Measurements from ENCODE around the gene ZNF688.
"Not testable (repeated sequence)": the region's sequence is repeated elsewhere in the genome, so short reads cannot be mapped to it uniquely, and the experiment has no call there.

The ZNF688 gene

DNA sequence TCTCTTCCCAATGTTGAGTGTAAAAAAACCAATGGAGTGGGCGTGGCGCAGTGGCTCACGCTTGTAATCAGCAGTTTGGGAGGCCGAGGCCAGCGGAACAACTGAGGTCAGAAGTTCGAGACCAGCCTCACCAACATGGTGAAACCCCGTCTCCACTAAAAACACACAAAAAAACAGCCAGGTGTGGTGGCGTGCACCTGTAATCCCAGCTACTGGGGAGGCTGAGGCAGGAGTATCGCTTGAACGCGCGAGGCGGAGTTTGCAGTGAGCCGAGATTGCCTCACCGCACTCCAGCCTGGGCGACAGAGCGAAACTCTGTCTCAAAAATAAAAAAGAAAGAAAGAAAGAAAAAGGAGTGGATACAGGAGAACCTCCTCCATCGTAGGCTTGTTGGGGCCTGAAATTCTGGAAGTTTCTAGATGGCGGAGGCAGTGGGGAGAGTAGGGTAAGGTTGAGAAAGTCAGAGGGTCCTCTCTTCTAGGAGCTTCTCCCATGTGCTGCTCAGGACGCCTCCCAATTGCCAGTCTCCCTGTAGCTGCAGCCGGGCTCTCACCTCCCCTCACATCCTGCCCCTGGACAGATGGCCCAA lies 12.6 kb downstream of the ZNF688 start:
- DNase-seq: peak in 1 of 10 donors; percentile 57
- intact Hi-C loops (cut with DNase I): loop anchor here (1.0 to 2.0 kb wide), 3 partner anchors 13 to 32 kb away; partner anchors contain the start of gene ZNF768

DNA sequence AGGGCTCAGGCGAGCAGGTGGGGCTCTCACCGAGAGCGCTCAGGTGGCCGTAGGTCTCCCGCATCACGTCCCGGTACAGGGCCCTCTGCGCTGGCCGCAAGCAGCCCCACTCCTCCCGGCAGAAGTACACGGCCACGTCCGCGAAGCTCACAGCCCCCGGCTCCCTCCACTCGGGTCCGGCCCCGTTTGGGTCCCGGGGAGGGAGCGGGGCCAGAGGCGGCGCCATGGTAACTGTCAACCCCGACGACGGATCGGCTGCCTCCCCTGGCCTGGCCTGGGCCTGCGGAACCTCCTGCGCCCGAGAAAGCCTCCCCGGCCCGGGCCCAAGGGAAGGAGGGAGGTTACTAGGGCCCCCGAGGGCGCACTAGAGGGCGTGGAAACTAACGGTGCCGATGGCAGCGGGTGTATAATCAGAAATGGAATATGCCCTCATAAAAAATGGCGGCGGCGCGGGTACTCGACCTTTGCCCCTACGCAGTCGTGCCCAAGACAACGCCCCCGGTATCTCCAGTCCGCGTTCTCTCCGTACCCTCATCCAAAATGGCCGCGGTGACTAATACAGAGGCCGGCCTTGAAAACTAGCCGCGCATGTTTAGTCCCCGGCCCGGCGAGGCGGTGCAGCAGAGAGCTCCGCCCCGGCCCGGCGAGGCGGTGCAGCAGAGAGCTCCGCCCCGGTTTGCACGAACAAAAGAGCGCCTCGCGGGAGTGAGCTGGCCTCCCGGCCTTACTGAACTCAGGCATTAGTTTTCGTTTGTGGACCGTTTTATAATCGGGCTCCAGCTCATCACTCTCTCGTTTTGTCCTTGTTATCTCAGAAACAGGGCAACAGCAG lies 13.3 kb downstream of the ZNF688 start, which contains the start of gene ZNF764:
Gene ZNF764, minus strand, starts transcription at position 418 of the 832 bp plus-strand sequence. Its CDS starts 192 bp downstream, at position 226.
- DNase-seq: peak; percentile 98 to 100 (median 98)
- intact Hi-C loops (cut with DNase I): loop anchor here (1.0 to 2.0 kb wide), 3 partner anchors 14 to 31 kb away; partner anchors contain the start of gene ZNF768

DNA sequence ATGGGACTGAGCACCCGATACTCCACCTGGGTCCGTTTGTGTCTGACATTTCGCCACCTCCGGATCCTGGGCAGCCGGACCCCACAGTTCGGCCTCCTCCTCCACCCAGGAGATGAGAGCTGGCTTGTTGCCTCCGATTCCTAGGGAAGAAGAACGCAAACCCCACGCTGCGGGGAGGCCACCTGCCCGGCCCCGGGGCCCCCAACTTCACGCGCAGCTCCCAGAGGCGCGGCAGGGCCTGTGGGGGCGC lies 13.9 kb downstream of the ZNF688 start:
- DNase-seq: peak in 2 of 10 donors; percentile 8 to 82
- intact Hi-C loops (cut with DNase I): no loop called here

DNA sequence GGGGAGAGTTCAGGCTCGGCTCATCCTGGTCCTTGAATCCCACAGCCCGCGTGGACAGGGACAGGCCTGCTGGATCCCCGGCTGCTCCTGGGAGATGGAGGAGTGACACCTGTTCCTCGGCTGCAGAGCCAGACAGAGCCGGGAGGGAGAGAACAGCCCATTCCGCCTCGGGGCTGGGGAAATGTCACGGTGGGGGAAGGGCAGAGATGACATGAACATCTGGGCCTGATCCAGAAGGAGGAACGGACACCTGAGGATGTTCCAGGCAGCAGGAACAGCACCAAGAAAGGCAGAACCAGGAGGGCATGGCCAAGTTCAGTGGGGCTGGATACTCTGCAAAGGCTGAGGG lies 15.4 kb downstream of the ZNF688 start:
- peak in 1 of 10 donors; percentile 62 for DNase-seq
- intact Hi-C loops (cut with DNase I): no loop called here

DNA sequence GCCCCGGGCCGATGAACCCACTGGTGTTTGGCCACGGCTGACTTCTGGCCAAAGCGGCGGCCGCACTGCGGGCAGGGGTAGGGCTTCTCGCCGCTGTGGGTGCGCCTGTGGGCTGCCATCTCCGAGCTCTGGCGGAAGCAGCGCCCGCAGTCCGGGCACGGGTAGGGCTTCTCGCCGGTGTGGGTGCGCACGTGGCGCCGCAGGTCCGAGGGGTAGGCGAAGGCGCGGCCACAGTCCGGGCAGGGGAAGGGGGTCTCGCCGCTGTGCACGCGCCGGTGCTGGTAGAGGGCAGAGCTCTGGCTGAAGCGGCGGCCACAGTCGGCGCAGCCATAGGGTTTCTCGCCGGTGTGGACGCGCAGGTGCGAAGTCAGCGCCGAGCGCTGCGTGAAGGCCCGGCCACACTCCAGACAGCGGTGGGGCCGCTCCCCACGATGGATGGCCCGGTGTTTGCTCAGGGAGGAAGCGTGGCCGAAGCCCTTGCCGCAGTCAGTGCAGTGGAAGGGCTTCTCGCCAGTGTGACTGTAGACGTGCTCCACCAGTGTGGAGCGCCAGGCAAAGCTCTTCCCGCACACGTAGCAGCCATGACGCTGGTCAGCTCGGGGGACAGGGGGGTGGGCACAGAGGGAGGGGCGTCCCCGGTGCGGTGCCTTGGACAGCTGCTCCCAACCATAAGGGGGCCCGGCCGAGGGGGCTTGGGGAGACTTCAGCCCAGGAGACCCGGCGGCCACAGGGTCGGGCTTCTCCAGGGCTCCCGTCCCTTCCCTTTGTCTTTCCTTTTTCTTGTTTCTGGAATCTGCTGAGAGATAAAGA lies 16.0 kb downstream of the ZNF688 start:
- peak in 1 of 10 donors; percentile 70 for DNase-seq
- intact Hi-C loops (cut with DNase I): no loop called here

DNA sequence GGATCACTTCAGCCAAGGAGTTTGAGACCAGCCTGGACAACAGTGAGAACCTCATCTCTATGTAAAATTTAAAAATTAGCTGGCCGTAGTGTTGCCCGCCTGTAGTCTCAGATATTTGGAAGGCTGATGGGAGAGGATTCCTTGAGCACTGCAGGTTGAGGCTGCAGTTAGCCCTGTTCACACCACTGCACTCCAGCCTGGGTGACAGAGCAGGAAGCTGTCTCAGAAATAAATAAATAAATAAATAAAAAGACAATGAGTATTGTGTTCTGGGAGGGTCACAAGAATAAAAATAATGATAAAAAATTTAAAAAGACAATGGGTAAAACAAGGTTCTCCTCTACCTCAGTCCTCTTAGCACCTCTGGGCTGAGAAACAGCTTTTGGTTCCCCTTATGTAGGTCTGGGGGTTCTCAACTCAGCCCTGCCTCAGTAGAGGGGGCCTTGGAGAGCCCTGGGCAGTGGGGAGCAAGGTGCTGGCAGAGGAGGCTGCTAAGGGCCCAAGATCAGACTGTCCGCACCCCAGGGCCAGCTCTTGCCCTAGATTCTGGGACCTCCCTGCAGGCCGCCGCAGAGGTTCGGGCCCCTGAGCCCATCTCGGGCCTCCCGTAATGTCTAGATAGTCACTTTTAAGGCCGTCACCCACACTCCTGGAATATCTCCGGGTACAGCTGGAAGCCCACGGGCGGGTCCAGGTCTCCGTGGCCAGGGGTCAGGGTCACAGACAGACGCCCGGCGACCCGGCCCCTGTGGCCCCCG lies 16.8 kb downstream of the ZNF688 start:
- intact Hi-C loops (cut with DNase I): no loop called here
- DNase-seq: peak in 1 of 10 donors; percentile 27

DNA sequence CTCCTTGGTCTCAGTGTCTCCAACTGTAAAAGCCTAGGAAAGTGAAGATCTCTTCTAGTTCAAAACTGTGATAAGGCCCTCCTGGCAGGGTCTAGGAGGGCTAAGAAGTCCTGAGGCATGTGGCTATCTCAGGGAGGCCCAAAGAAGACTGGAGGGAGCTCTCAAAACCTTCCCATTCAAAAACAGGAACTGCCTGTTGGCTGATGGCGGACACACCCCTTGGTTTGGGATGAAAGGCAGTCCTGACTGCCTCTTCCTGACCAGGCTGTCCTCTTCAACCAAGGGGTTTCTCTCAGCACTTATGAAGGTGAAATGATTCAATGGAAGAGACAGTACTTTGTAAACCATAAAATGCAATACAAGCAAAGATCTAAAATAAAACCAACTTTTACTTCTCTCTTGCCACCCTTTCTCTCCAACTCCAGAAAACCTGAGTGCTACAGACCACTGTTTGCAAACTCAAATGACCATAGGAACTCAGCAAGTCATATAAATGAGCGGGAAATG lies 18.1 kb downstream of the ZNF688 start:
- peak in 1 of 10 donors; percentile 3 for DNase-seq
- intact Hi-C loops (cut with DNase I): no loop called here

DNA sequence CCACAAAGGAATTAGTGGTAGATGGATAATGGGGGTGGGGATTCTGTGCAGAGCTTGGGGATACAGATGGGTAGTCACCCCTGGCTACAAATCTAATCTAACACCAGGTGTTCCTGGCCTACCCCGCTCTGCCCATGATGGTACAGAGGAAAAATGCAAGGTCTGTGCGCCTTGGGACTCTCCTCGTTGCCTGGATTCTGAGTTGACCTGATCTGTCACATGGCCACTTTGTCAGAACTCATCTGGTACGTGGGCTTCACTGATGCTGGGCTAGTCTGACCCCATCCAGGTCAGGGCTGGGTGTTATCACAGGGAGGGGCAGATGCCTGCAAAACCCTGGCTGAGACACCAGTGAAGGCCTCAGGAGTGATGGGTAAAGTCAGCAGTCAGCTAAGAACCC lies 18.6 kb downstream of the ZNF688 start:
- peak in 1 of 10 donors; percentile 25 for DNase-seq

DNA sequence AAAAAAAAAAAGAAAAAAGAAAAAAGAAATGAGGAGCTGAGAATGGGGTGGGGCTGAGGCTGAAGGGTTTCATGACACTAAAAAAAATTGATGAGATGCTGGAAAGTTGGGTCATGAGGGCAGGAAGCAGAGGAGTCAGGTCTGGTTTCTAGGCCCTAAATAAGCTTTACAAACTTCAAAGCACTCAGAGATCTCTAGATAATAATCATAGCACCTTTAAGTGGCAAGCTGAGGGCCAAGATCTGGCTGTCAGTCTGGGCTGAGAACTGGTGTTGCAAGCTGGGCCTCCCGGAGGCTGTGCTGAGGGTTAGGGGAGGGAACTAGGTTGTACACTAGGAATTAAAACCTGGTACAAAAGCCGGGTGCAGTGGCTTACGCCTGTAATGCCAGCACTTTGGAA lies 19.7 kb downstream of the ZNF688 start:
- intact Hi-C loops (cut with DNase I): no loop called here
- DNase-seq: peak in 1 of 10 donors; percentile 21

More for the DNA sequence above, 18.6 kb downstream of the ZNF688 start:
- intact Hi-C loops (cut with DNase I): no loop called here

DNA sequence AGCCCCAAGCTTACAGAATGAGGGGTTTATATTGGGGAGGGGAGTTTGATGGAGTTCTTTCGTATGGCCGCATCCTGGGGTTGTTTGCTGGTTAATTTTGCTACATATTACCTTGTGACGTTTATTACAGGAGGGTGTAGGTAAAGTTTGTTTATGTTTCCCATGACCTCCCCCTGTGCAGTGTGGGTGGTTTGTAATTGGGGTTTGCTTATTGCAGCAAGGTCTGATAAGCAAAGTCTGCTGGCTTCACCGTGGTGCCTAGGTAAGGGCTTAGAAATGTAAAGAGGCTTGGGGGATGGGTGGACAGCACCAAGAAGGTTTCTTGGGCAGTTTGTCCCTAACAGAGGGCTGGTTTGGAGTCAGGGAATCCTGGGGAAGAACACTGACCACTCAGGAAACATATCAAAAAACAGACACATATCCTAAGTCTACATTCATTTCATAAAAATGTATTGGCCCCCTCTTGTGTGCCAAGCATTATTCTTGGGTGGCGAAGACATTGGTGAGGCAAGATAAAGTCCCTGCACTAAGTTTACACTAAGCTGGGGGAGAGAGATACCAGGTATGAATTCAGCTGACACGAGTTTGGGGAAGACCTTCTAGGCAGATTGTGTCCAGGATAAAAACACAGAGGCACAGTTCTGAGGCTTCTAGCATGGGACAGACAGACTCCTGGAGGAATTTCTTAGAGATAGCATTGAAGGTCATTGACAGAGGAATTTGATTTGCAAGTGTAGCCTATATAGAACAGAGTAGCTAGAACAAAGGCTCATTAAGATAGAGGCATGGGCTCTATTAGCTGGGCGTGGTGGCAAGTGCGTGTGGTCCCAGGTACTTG lies 22.9 kb downstream of the ZNF688 start:
- DNase-seq: no peak
- intact Hi-C loops (cut with DNase I): no loop called here

DNA sequence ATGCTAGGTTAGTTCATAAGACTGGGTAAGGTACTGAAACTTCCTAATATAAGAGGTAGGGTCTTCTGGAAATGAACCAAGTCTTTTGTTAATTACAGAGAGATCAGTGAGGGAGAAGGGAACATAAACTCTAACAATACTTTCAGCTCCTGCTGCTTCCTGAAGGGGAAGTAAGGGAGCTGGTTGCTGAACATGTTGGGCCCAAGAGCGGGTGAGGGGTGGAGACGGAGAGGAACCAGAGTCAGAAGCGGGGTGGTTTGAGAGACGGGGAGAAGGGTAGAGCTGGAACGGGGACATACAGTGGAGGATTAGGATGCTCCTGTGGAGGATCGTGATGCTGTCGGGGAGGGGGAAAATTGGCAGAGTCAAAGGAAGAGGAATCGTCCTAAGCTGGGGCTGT lies 25.4 kb downstream of the ZNF688 start:
- DNase-seq: peak in 1 of 10 donors; percentile 30
- intact Hi-C loops (cut with DNase I): no loop called here

DNA sequence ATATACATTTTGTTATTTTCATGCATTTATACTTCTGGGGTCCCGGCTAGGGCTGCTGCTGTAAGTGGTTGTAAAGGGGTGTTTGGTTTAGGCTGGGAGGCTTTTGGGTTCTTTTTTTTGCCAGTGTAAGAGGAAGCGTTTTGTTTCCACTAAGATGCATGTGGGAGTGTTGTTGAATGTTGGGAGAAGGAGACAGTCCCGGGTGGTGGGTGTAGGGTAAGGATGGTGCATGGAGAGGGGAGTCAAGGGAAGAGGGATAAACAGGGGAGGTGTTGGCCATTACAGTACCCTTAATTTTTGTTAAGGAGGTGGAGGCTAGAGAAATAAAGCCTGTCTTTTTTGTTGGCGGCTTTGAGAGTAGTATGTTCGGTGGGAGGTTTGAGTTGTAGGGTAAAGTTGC lies 28.4 kb downstream of the ZNF688 start:
- DNase-seq: no peak
- intact Hi-C loops (cut with DNase I): no loop called here

DNA sequence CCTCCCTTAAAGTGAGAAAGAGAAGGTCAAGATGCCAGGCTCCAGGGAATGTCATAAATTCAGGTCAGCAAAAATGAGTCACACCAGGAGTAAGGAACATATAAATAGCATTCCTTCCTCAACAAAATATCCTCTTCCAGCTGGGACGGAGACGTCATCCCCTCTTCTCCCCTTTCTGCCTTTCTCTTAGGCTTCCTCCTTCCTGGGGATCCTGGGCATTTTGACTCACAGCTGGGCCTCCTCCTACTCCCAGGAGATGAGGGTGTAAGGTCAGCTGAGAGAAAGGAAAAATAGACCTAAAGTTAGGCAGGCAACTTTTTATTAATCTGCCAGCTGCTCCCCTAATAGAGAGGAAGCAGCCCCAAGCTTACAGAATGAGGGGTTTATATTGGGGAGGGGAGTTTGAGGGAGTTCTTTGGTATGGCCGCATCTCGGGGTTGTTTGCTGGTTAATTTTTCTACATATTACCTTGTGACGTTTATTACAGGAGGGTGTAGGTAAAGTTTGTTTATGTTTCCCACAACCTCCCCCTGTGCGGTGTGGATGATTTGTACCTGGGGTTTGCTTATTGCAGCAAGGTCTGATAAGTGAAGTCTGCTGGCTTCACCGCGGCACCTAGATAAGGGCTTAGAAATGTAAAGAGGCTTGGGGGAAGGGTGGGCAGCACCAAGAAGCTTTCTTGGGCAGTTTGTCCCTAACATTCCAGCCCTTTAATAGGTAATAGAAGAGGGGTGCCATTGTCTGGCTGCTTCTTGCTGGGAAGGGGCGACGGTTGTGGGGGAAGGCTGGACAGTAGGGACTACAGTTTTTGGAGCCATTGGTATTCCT lies 29.8 kb downstream of the ZNF688 start:
- DNase-seq: no peak
- intact Hi-C loops (cut with DNase I): no loop called here

DNA sequence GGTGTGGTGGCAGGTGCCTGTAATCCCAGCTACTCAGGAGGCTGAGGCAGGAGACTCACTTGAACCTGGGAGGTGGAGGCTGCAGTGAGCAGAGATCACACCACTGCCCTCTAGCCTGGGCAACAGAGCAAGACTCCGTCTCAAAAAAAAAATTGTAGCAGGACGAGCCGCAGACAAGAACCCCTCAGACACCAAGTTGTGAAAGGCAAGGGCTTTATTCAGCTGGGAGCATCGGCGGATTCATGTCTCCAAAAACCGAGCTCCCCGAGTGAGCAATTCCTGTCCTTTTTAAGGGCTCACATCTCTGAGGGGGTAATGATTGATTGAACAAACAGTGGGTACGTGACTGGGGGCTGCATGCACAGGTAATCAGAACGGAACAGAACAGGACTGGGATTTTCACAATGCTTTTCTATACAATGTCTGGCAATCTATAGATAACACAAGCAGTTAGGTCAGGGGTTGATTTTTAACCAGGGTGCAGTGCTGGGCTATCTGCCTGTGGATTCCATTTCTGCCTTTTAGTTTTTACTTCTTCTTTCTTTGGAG lies 30.5 kb downstream of the ZNF688 start:
- peak in 1 of 10 donors; percentile 3 for DNase-seq
- intact Hi-C loops (cut with DNase I): not testable (repeated sequence)

DNA sequence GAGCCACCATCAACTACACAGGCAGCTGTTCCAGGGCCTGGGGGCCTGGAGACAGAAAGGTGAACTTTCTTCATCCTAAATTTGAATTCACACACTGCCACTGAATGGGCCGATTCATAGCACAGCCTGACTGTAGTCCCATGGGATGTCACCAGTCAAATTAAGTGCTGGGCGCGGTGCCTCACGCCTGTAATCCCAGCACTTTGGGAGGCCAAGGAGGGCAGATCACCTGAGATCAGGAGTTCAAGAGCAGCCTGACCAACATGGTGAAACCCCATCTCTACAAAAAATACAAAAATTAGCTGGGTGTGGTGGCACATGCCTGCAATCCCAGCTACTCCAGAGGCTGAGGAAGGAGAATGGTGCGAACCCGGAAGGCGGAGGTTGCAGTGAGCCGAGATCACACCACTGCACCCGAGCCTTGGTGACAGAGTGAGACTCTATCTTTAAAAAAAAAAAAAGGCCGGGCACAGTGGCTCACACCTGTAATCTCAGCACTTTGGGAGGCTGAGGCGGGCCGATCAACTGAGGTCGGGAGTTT lies 31.5 kb downstream of the ZNF688 start:
- DNase-seq: peak in 1 of 10 donors; percentile 19

DNA sequence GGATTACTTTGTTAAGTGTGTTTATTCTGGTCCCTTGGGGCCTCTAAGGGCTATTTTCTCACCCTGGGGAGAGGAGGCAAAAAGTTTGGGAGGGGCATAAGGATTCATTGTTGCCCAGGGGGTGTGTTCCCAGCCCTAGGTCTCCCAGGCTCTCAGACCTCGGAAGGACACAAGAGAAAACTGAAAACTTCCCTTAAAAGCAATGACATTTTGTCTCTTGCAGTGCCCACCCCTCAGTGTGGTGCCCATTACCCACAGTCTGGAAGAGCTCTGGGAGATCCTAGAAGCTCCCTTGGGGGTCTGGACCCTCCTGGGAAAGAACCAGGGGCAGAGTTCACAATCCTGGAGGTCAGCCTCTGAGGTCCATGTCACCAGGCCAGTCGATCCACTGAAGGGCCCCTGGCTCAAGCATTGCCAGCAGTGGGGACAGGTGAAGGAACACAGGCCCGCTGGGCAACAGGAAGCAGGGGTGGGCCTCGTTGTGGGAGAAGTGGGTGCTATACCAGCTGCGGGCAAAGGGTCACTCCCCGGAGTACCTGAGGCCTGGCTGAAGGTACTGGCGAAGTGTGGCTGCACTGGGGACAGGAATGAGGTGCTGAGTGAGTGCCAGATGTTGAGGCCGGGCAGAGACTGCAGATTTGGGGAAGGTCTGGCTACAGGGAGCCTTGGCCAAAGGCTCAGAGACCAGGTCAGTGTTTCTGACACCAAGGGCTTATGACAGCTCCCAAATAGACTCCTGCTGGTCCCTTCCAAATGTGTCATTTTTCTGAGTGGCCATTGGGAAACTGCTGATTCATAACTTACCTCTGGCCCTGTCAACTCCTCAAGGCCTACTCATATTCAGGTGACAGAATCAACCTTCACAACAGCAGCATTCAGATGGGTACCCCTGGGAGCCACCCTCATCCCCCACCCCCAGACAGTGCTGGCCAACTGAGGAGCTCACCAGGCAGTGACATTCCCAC lies 32.2 kb downstream of the ZNF688 start:
- DNase-seq: peak in 1 of 10 donors; percentile 30
- intact Hi-C loops (cut with DNase I): no loop called here

More for the DNA sequence above, 31.5 kb downstream of the ZNF688 start:
- intact Hi-C loops (cut with DNase I): not testable (repeated sequence)

Measured in posterior cingulate gyrus (tissue), 11 donors.